ENCODE data around the gene PDSS2.

The PDSS2 gene

GRCh38 chr6:107231243-107231642 is 228.1 kb downstream of the PDSS2 start:
- TF ChIP-seq SIN3A (IDR thresholded peaks at IDR 0.05; ENCODE audit: borderline replicate concordance, insufficient read depth, low read length), result no peak
- no peak for TF ChIP-seq FOXP2 (optimal IDR thresholded peaks at IDR 0.05; ENCODE audit: borderline replicate concordance, extremely low read depth, extremely low read length, insufficient read depth)
- no peak for TF ChIP-seq REST (IDR thresholded peaks at IDR 0.05; ENCODE audit: insufficient read depth in 1 of 2, low read depth in 2 of 2, low read length in 2 of 2)
- TF ChIP-seq TAF1 (IDR thresholded peaks at IDR 0.05; ENCODE audit: borderline replicate concordance, insufficient read depth, low read length), result no peak
- TF ChIP-seq POLR2AphosphoS5 (IDR thresholded peaks at IDR 0.05; ENCODE audit: low read depth, low read length), result no peak

- TF ChIP-seq FOXP2 (optimal IDR thresholded peaks at IDR 0.05; ENCODE audit: borderline replicate concordance, extremely low read depth, extremely low read length, insufficient read depth), result no peak
- no peak for TF ChIP-seq SIN3A (IDR thresholded peaks at IDR 0.05; ENCODE audit: borderline replicate concordance, insufficient read depth, low read length)
- TF ChIP-seq POLR2AphosphoS5 (IDR thresholded peaks at IDR 0.05; ENCODE audit: low read depth, low read length), result no peak
- no peak for TF ChIP-seq REST (IDR thresholded peaks at IDR 0.05; ENCODE audit: insufficient read depth in 1 of 2, low read depth in 2 of 2, low read length in 2 of 2)
- TF ChIP-seq TAF1 (IDR thresholded peaks at IDR 0.05; ENCODE audit: borderline replicate concordance, insufficient read depth, low read length), result no peak
Measured at GRCh38 chr6:107230448-107230847, 228.9 kb downstream of the PDSS2 start.

GRCh38 chr6:107230024-107230423 is 229.3 kb downstream of the PDSS2 start:
- no peak for TF ChIP-seq TAF1 (IDR thresholded peaks at IDR 0.05; ENCODE audit: borderline replicate concordance, insufficient read depth, low read length)
- no peak for TF ChIP-seq FOXP2 (optimal IDR thresholded peaks at IDR 0.05; ENCODE audit: borderline replicate concordance, extremely low read depth, extremely low read length, insufficient read depth)
- TF ChIP-seq SIN3A (IDR thresholded peaks at IDR 0.05; ENCODE audit: borderline replicate concordance, insufficient read depth, low read length), result no peak
- no peak for TF ChIP-seq REST (IDR thresholded peaks at IDR 0.05; ENCODE audit: insufficient read depth in 1 of 2, low read depth in 2 of 2, low read length in 2 of 2)
- no peak for TF ChIP-seq POLR2AphosphoS5 (IDR thresholded peaks at IDR 0.05; ENCODE audit: low read depth, low read length)

- no peak for TF ChIP-seq POLR2AphosphoS5 (IDR thresholded peaks at IDR 0.05; ENCODE audit: low read depth, low read length)
Measured at GRCh38 chr6:107228754-107229153, 230.6 kb downstream of the PDSS2 start.

GRCh38 chr6:107221519-107221918 is 237.8 kb downstream of the PDSS2 start:
- no peak for TF ChIP-seq SIN3A (IDR thresholded peaks at IDR 0.05; ENCODE audit: borderline replicate concordance, insufficient read depth, low read length)

- no peak for TF ChIP-seq SIN3A (IDR thresholded peaks at IDR 0.05; ENCODE audit: borderline replicate concordance, insufficient read depth, low read length)
- no peak for TF ChIP-seq REST (IDR thresholded peaks at IDR 0.05; ENCODE audit: insufficient read depth in 1 of 2, low read depth in 2 of 2, low read length in 2 of 2)
- no peak for TF ChIP-seq TAF1 (IDR thresholded peaks at IDR 0.05; ENCODE audit: borderline replicate concordance, insufficient read depth, low read length)
- TF ChIP-seq POLR2AphosphoS5 (IDR thresholded peaks at IDR 0.05; ENCODE audit: low read depth, low read length), result no peak
- no peak for TF ChIP-seq FOXP2 (optimal IDR thresholded peaks at IDR 0.05; ENCODE audit: borderline replicate concordance, extremely low read depth, extremely low read length, insufficient read depth)
Measured at GRCh38 chr6:107219851-107220250, 239.5 kb downstream of the PDSS2 start.

Measured in PFSK-1 (cell line).